GM12878 (cell line): ENCODE results near the gene SLCO2A1. TPM values are rescaled to one million over a fixed set of nuclear protein-coding genes. Genes with fewer than 3 reads are reported as not detected.

Source experiments
- ATAC-seq: fragments of 200-7000 bp; cut with Tn5 transposase; 3 replicates; pipeline ENCODE4 v1.9.1; 2020; ENCODE audit warnings: mild to moderate bottlenecking, moderate library complexity
- BruUV-seq: library from RNA; stranded (reverse); fragments of 400-500 nt; replicated peaks from 2 replicates; lab custom pipeline; 2021; lab: Mats Ljungman, UMichigan
- CTCF ChIA-PET: fragments of 300-600 bp; sonication (Branson Sonifier 250); formaldehyde crosslinking; extraction: SDS; loops from one replicate; lab custom pipeline; 2021; ENCODE audit warnings: inconsistent platforms; lab: Yijun Ruan, JAX
- POLR2A ChIA-PET: fragments of 350-600 bp; formaldehyde crosslinking; extraction: SDS; loops from one replicate; lab custom pipeline; 2021; ENCODE audit warnings: inconsistent platforms; lab: Charles Lee
- RAD21 ChIA-PET: fragments of 300-600 bp; sonication (Branson Sonifier 250); formaldehyde crosslinking; loops from one replicate; lab custom pipeline; 2023; ENCODE audit warnings: antibody characterized with exemption; ENCODE audit not compliant: unreplicated experiment; lab: Charles Lee
- SMC1A ChIA-PET: fragments of 300-600 bp; sonication (Branson Sonifier 250); formaldehyde crosslinking; loops from one replicate; lab custom pipeline; 2023; ENCODE audit not compliant: unreplicated experiment, uncharacterized antibody; lab: Charles Lee
- DNase-seq: peaks from one replicate; pipeline ENCODE4 v3.0.0-alpha.2; 2011; ENCODE audit warnings: low read depth, low spot score
- FAIRE-seq: peaks from 3 replicates; lab custom pipeline; 2011; peaks lifted over from hg19 to GRCh38; lab: Jason Lieb, UNC
- H2AFZ ChIP-seq: 2 replicates; pipeline ENCODE4 v1.6.0; 2011; ENCODE audit warnings: low read depth, low read length, control low read depth; ENCODE audit not compliant: control insufficient read depth
- H3K27ac ChIP-seq: 2 replicates; pipeline ENCODE4 v1.5.1; 2011; ENCODE audit warnings: control low read depth; ENCODE audit not compliant: control insufficient read depth, insufficient read depth
- H3K27me3 ChIP-seq, 2 experiments: replicated peaks in 1 of 2; 2 replicates each; pipeline versions ENCODE4 v1.6.0 to v1.6.1; 2011; ENCODE audit warnings: low read length in 1 of 2; ENCODE audit not compliant: control insufficient read depth in 2 of 2, insufficient read depth in 2 of 2
- H3K36me3 ChIP-seq, 2 experiments: 2 replicates each; pipeline ENCODE4 v1.5.1; 2011; ENCODE audit warnings: low read length in 1 of 2; ENCODE audit not compliant: control insufficient read depth in 2 of 2, insufficient read depth in 2 of 2
- H3K4me1 ChIP-seq: 2 replicates; pipeline ENCODE4 v1.6.1; 2011; ENCODE audit warnings: mild to moderate bottlenecking, low read length, moderate library complexity, mixed read lengths; ENCODE audit not compliant: control insufficient read depth, insufficient read depth
- H3K4me2 ChIP-seq: 2 replicates; pipeline ENCODE4 v1.6.0; 2011; ENCODE audit warnings: control low read depth; ENCODE audit not compliant: control insufficient read depth, insufficient read depth
- H3K4me3 ChIP-seq: fragments of 200-600 bp; sonication (generic); 2 replicates; pipeline ENCODE4 v1.5.1; 2016
- H3K79me2 ChIP-seq: 2 replicates; pipeline ENCODE4 v1.6.0; 2011; ENCODE audit warnings: low read length; ENCODE audit not compliant: control insufficient read depth, insufficient read depth
- H3K9ac ChIP-seq: 2 replicates; pipeline ENCODE4 v1.8.0; 2011; ENCODE audit warnings: low read length, control low read depth, mixed read lengths; ENCODE audit not compliant: control insufficient read depth, insufficient read depth
- H3K9me3 ChIP-seq: replicated peaks from 3 replicates; pipeline ENCODE4 v1.5.1; 2011; ENCODE audit warnings: mild to moderate bottlenecking, low read length; ENCODE audit not compliant: control insufficient read depth, insufficient read depth
- H4K20me1 ChIP-seq: 2 replicates; pipeline ENCODE4 v1.6.0; 2011; ENCODE audit not compliant: control insufficient read depth, insufficient read depth
- ASH2L ChIP-seq: fragments of 300-600, 200-600 bp; sonication (generic); IDR thresholded peaks from 2 replicates; pipeline ENCODE4 v1.6.1; 2017; ENCODE audit warnings: low read depth, mild to moderate bottlenecking, borderline replicate concordance
- CREB1 ChIP-seq: IDR thresholded peaks from 2 replicates; pipeline ENCODE4 v1.6.1; 2012; ENCODE audit warnings: low read depth, mild to moderate bottlenecking, inconsistent platforms
- CTCF ChIP-seq, 3 experiments: IDR thresholded peaks in 2 of 3; conservative IDR thresholded peaks in 1 of 3; 2 replicates each; pipeline ENCODE4 v1.5.1; 2011; ENCODE audit warnings: low read depth in 3 of 3, low read length in 3 of 3, mild to moderate bottlenecking in 3 of 3, control low read depth in 2 of 3, moderate library complexity in 2 of 3, inconsistent platforms in 1 of 3, mixed read lengths in 1 of 3; ENCODE audit not compliant: control insufficient read depth in 2 of 3, insufficient read depth in 1 of 3; ENCODE audit errors: extremely low read depth in 1 of 3
- FOXK2 ChIP-seq: fragments of 450-650 bp; IDR thresholded peaks from 2 replicates; pipeline ENCODE4 v1.6.1; 2017; ENCODE audit warnings: mild to moderate bottlenecking, moderate library complexity
- HSF1 ChIP-seq: fragments of 150-350 bp; IDR thresholded peaks from 2 replicates; pipeline ENCODE4 v1.6.1; 2014; ENCODE audit warnings: mild to moderate bottlenecking, low read depth, low read length
- IRF5 ChIP-seq: fragments of 450-650 bp; IDR thresholded peaks from 2 replicates; pipeline ENCODE4 v1.6.1; 2017; ENCODE audit warnings: borderline replicate concordance
- MAX ChIP-seq: IDR thresholded peaks from 2 replicates; pipeline ENCODE4 v1.6.1; 2012; ENCODE audit warnings: low read depth, low read length, improper control_type of control experiment
- MYB ChIP-seq: fragments of 150-350 bp; IDR thresholded peaks from 2 replicates; pipeline ENCODE4 v1.6.1; 2014; ENCODE audit warnings: mild to moderate bottlenecking, low read depth, low read length, borderline replicate concordance
- NFIC ChIP-seq: IDR thresholded peaks from 2 replicates; pipeline ENCODE4 v1.6.1; 2012; ENCODE audit warnings: low read depth, mild to moderate bottlenecking, inconsistent platforms, low read length, moderate library complexity
- RFX5 ChIP-seq: IDR thresholded peaks from 2 replicates; pipeline ENCODE4 v1.6.1; 2011; ENCODE audit warnings: low read depth, low read length, improper control_type of control experiment
- RUNX3 ChIP-seq: IDR thresholded peaks from 2 replicates; pipeline ENCODE4 v1.6.1; 2012; ENCODE audit warnings: low read length, inconsistent platforms
- WRNIP1 ChIP-seq: IDR thresholded peaks from 2 replicates; pipeline ENCODE4 v1.6.1; 2011; ENCODE audit warnings: low read depth, low read length, improper control_type of control experiment, borderline replicate concordance
- ZNF217 ChIP-seq: fragments of 450-650 bp; IDR thresholded peaks from 2 replicates; pipeline ENCODE4 v1.6.1; 2017; ENCODE audit warnings: antibody characterized with exemption, mild to moderate bottlenecking
- ZNF687 ChIP-seq: fragments of 450-650 bp; IDR thresholded peaks from 2 replicates; pipeline ENCODE4 v1.6.1; 2017; ENCODE audit warnings: mild to moderate bottlenecking, moderate library complexity
- WGBS: methylation state at CpG from one replicate; pipeline ENCODE4 v1.1.6; 2016; ENCODE audit warnings: low lambda C conversion rate; ENCODE audit not compliant: insufficient replicate concordance, insufficient coverage; ENCODE audit errors: missing lambda C conversion rate; 5-methylcytosine and 5-hydroxymethylcytosine counted together
- in situ Hi-C: fragments of 300-500 bp; cut with MboI; formaldehyde crosslinking; loops from 9 replicates; pipeline ENCODE4 v1.14.3; 2018; ENCODE audit warnings: mixed read lengths
- intact Hi-C: fragments of 100-400 bp; cut with micrococcal nuclease; formaldehyde crosslinking; loops from one replicate; pipeline ENCODE4 v1.14.2; 2022; ENCODE audit not compliant: unreplicated experiment
- polyA plus RNA-seq, 11 experiments: library from polyadenylated mRNA; depleted of rRNA in 4 of 11; unstranded in 6 of 11; stranded (reverse) in 5 of 11; fragments of >200 nt; fragmentation: Nextera tagmentation in 4 of 11; fragmentation: Illumina TruSeq in 1 of 11; extraction: Ambion mirVana in 4 of 11; extraction: Trizol in 1 of 11; gene quantifications; 1 replicate in 1 of 11; 2 replicates in 10 of 11; pipeline versions ENCODE4 v1.2.1 to v1.2.3, GENCODE V29; 2011 to 2016; ENCODE audit warnings: inconsistent platforms in 2 of 11, missing spikeins in 2 of 11, low read depth in 1 of 11
- total RNA-seq, 4 experiments: library from RNA; depleted of rRNA in 3 of 4; stranded (reverse); fragments of >200 nt in 3 of 4; fragmentation: Illumina TruSeq in 1 of 4; extraction: Trizol in 1 of 4; gene quantifications; 2 replicates each; pipeline versions ENCODE4 v1.2.1 to v1.2.3, GENCODE V29; 2013 to 2021

Gene SLCO2A1
- total and polyA plus RNA-seq, 10 of the 15 experiments (the other 5 are each of a cell fraction or from before 2014, with no cell fraction given) = 0.05 TPM; not detected in 9

- no peak for ATAC-seq
- 22% methylated on average over 6 of the region's 6 CpGs for WGBS
- Histone ChIP-seq H3K79me2 (no peaks in the 10 kb centered on the region), H3K9ac (no peak overlapping the region), H3K9me3 (no peaks in the 10 kb centered on the region), H3K27ac (no peak overlapping the region), H3K4me3 (no peak overlapping the region), H3K4me1 (no peaks in the 10 kb centered on the region), H4K20me1 (no peaks in the 10 kb centered on the region)
- CTCF ChIA-PET = no interaction called here
- FAIRE-seq = no peak
- RAD21 ChIA-PET = no interaction called here
- SMC1A ChIA-PET = no interaction called here
- POLR2A ChIA-PET = no interaction called here
- TF ChIP-seq WRNIP1 (no peak), NFIC (no peak), ZNF217 (no peak), IRF5 (no peak), HSF1 (no peak), MAX (no peak), FOXK2 (no peak), ZNF687 (no peak), CREB1 (no peak), RFX5 (no peak), ASH2L (no peak), CTCF (IDR thresholded peaks at IDR 0.05 in 2 of 3, conservative IDR thresholded peaks at IDR 0.05 in 1 of 3; ENCODE audit: control insufficient read depth in 2 of 3, extremely low read depth in 1 of 3, insufficient read depth in 1 of 3, low read depth in 3 of 3, low read length in 3 of 3) (no peak), RUNX3 (no peak), MYB (no peak)
- TF ChIP-seq, all 136 proteins: peak for 0
- Histone ChIP-seq H3K36me3 (no peaks in the 10 kb centered on the region), H3K4me2 (no peak overlapping the region), H3K27me3 (no peaks in the 10 kb centered on the region; a peak in 1 of 4 replicates), H2AFZ (no peak overlapping the region)
- DNase-seq = no peak
- no TSS peak for BruUV-seq
- in situ Hi-C loops = no loop called here
- intact Hi-C loops = no loop called here
Measured at GRCh38 chr3:134075846-134076245, 46.1 kb upstream of the SLCO2A1 start.
